HepG2 (cell line): ENCODE data around the gene TSNAXIP1. TPM values are rescaled to one million over a fixed set of nuclear protein-coding genes. Genes with fewer than 3 reads are reported as not detected.
A peak's percentile ranks its signal among the peaks of the same experiment; 100 is the strongest.

Experiments used
- AGO1 ChIP-seq: fragments of 200-400 bp; formaldehyde crosslinking; IDR thresholded peaks from 2 replicates; pipeline ENCODE4 v1.6.1; 2017; ENCODE audit warnings: mild to moderate bottlenecking, low read depth, low read length, moderate library complexity; ENCODE audit not compliant: poor library complexity, severe bottlenecking
- ETV5 ChIP-seq: IDR thresholded peaks from 2 replicates; pipeline ENCODE4 v1.6.1; 2018; ENCODE audit warnings: missing biosample characterization, missing genetic modification reagents, inconsistent platforms, borderline replicate concordance
- KMT2A ChIP-seq: sonication (generic); formaldehyde crosslinking; IDR thresholded peaks from 2 replicates; pipeline ENCODE4 v1.4.0; 2020; ENCODE audit warnings: missing genetic modification reagents
- MXD1 ChIP-seq: sonication (generic); formaldehyde crosslinking; IDR thresholded peaks from 2 replicates; pipeline ENCODE4 v1.4.0; 2020; ENCODE audit warnings: mild to moderate bottlenecking, missing genetic modification reagents
- NBN ChIP-seq: fragments of 450-650 bp; conservative IDR thresholded peaks from 2 replicates; pipeline ENCODE4 v1.6.1; 2017
- PBX2 ChIP-seq: IDR thresholded peaks from 2 replicates; pipeline ENCODE4 v1.6.1; 2016; ENCODE audit warnings: control low read depth
- PHB2 ChIP-seq: fragments of 450-650 bp; IDR thresholded peaks from 2 replicates; pipeline ENCODE4 v1.6.1; 2018; ENCODE audit not compliant: partially characterized antibody
- SATB2 ChIP-seq: sonication (generic); formaldehyde crosslinking; IDR thresholded peaks from 2 replicates; pipeline ENCODE4 v1.5.0; 2020; ENCODE audit warnings: missing genetic modification reagents
- SCMH1 ChIP-seq: sonication (generic); formaldehyde crosslinking; IDR thresholded peaks from 2 replicates; pipeline ENCODE4 v1.9.0; 2021; ENCODE audit warnings: missing genetic modification reagents, mild to moderate bottlenecking, borderline replicate concordance
- SMAD3 ChIP-seq: sonication (generic); formaldehyde crosslinking; IDR thresholded peaks from 2 replicates; pipeline ENCODE4 v1.4.0; 2020; ENCODE audit warnings: missing genetic modification reagents
- SMYD3 ChIP-seq: sonication (generic); formaldehyde crosslinking; IDR thresholded peaks from 2 replicates; pipeline ENCODE4 v1.8.1; 2023; ENCODE audit warnings: mild to moderate bottlenecking, missing genetic modification reagents
- SPEN ChIP-seq: sonication (generic); formaldehyde crosslinking; IDR thresholded peaks from 2 replicates; pipeline ENCODE4 v1.5.1; 2020; ENCODE audit warnings: low read depth, mild to moderate bottlenecking, missing genetic modification reagents
- TFDP1 ChIP-seq: IDR thresholded peaks from 2 replicates; pipeline ENCODE4 v1.6.1; 2016; ENCODE audit warnings: missing compliant biosample characterization, missing genetic modification reagents, borderline replicate concordance
- TRIM24 ChIP-seq: sonication (generic); formaldehyde crosslinking; IDR thresholded peaks from 2 replicates; pipeline ENCODE4 v1.8.0; 2022; ENCODE audit warnings: mild to moderate bottlenecking, missing genetic modification reagents
- ZEB1 ChIP-seq: IDR thresholded peaks from 2 replicates; pipeline ENCODE4 v1.6.1; 2012; ENCODE audit warnings: mild to moderate bottlenecking, low read depth, inconsistent platforms; ENCODE audit not compliant: insufficient replicate concordance
- ZMYM2 ChIP-seq: sonication (generic); formaldehyde crosslinking; IDR thresholded peaks from 2 replicates; pipeline ENCODE4 v1.8.0; 2022; ENCODE audit warnings: mild to moderate bottlenecking, missing genetic modification reagents
- ZNF101 ChIP-seq: sonication (generic); formaldehyde crosslinking; IDR thresholded peaks from 2 replicates; pipeline ENCODE4 v1.4.0; 2020; ENCODE audit warnings: mild to moderate bottlenecking, low read depth, missing genetic modification reagents, borderline replicate concordance
- ZNF18 ChIP-seq: sonication (generic); formaldehyde crosslinking; IDR thresholded peaks from 2 replicates; pipeline ENCODE4 v1.8.0; 2022; ENCODE audit warnings: mild to moderate bottlenecking, missing genetic modification reagents; ENCODE audit not compliant: insufficient replicate concordance
- ZNF263 ChIP-seq: sonication (generic); formaldehyde crosslinking; IDR thresholded peaks from 2 replicates; pipeline ENCODE4 v1.4.0; 2020; ENCODE audit warnings: missing genetic modification reagents
- ZNF503 ChIP-seq: sonication (generic); formaldehyde crosslinking; IDR thresholded peaks from 2 replicates; pipeline ENCODE4 v1.4.0; 2020; ENCODE audit warnings: missing genetic modification reagents
- ZNF788 ChIP-seq: sonication (generic); formaldehyde crosslinking; IDR thresholded peaks from 2 replicates; pipeline ENCODE4 v1.5.0; 2020; ENCODE audit warnings: mild to moderate bottlenecking, missing genetic modification reagents, borderline replicate concordance
- ZZZ3 ChIP-seq: sonication (generic); formaldehyde crosslinking; IDR thresholded peaks from 2 replicates; pipeline ENCODE4 v1.4.0; 2020; ENCODE audit warnings: missing genetic modification reagents, mild to moderate bottlenecking, borderline replicate concordance
- polyA plus RNA-seq, 8 experiments: library from polyadenylated mRNA; depleted of rRNA in 3 of 8; stranded (reverse) in 7 of 8; unstranded in 1 of 8; fragments of >200 nt; fragmentation: Illumina TruSeq in 4 of 8; extraction: Trizol in 4 of 8; gene quantifications; 2 replicates each; pipeline versions ENCODE4 v1.2.1 to v1.2.3, GENCODE V29; 2011 to 2016; ENCODE audit warnings: low read depth in 4 of 8, missing spikeins in 1 of 8, mixed read lengths in 1 of 8; ENCODE audit not compliant: insufficient read depth in 1 of 8
- total RNA-seq, 5 experiments: library from RNA; depleted of rRNA; stranded (reverse); fragments of >200 nt; fragmentation: Illumina TruSeq; extraction: Trizol; gene quantifications; 2 replicates each; pipeline ENCODE4 v1.2.3, GENCODE V29; 2016; ENCODE audit warnings: low read depth in 1 of 5
- TF ChIP-seq, protein P1 (sequence below): IDR thresholded peaks from 2 replicates; pipeline ENCODE4 v1.6.1; 2018; ENCODE audit warnings: missing genetic modification reagents, mild to moderate bottlenecking, missing compliant biosample characterization

The TSNAXIP1 gene
- total and polyA plus RNA-seq, 2 of the 13 experiments (the other 11 are each of a cell fraction or from before 2014, with no cell fraction given) = 0.37 to 0.86 TPM

- peak; percentile 15 for TF ChIP-seq MXD1 (CRISPR knock-in tag)
- TF ChIP-seq ZMYM2 (CRISPR knock-in tag) = no peak; the same call in none of the 2 replicates
- TF ChIP-seq ZNF503 (CRISPR knock-in tag) = peak; percentile 29; the same call in 1 of the 2 replicates
- TF ChIP-seq ZZZ3 (CRISPR knock-in tag) = no peak
- no peak for TF ChIP-seq SATB2 (CRISPR knock-in tag)
- TF ChIP-seq SPEN (CRISPR knock-in tag) = 0 out of 2 replicates have a peak, but pooled peaks have one; percentile 13
- TF ChIP-seq PHB2 = no peak
- no peak for TF ChIP-seq SCMH1 (CRISPR knock-in tag)
- TF ChIP-seq AGO1 = peak; percentile 73
- peak; percentile 81 for TF ChIP-seq TFDP1 (CRISPR knock-in tag)
- peak; percentile 24; the same call in 1 of the 2 replicates for TF ChIP-seq ZNF263 (CRISPR knock-in tag)
- TF ChIP-seq ZNF18 (CRISPR knock-in tag) = no peak
- TF ChIP-seq, protein P1, sequence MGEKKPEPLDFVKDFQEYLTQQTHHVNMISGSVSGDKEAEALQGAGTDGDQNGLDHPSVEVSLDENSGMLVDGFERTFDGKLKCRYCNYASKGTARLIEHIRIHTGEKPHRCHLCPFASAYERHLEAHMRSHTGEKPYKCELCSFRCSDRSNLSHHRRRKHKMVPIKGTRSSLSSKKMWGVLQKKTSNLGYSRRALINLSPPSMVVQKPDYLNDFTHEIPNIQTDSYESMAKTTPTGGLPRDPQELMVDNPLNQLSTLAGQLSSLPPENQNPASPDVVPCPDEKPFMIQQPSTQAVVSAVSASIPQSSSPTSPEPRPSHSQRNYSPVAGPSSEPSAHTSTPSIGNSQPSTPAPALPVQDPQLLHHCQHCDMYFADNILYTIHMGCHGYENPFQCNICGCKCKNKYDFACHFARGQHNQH (CRISPR knock-in tag) = peak; percentile 81
- TF ChIP-seq NBN = no peak
- TF ChIP-seq ZNF788 (CRISPR knock-in tag) = peak; percentile 98
- TF ChIP-seq KMT2A = peak; percentile 83
- TF ChIP-seq ZNF101 (CRISPR knock-in tag) = no peak
- peak; percentile 79; the same call in 1 of the 2 replicates for TF ChIP-seq SMAD3 (CRISPR knock-in tag)
- no peak for TF ChIP-seq TRIM24 (CRISPR knock-in tag)
- TF ChIP-seq PBX2 (CRISPR knock-in tag) = no peak
- TF ChIP-seq ETV5 (CRISPR knock-in tag) = peak; percentile 73
- TF ChIP-seq SMYD3 = peak; percentile 28; the same call in 1 of the 2 replicates
- peak; percentile 37 for TF ChIP-seq ZEB1
Measured at GRCh38 chr16:67841816-67842508, 35.3 kb downstream of the TSNAXIP1 start, which contains the start of gene THAP11 (continued).
